GOT3 (cell line): ENCODE results near the gene SLU7.

Experiments
- DNase-seq: peaks from one replicate; lab custom pipeline; 2025; ENCODE audit warnings: mixed read lengths; lab: John Stamatoyannopoulos, UW

SLU7 gene

GRCh38 chr5:160367261-160367660 is 51.6 kb downstream of the SLU7 start:
- no peak for DNase-seq

DNA sequence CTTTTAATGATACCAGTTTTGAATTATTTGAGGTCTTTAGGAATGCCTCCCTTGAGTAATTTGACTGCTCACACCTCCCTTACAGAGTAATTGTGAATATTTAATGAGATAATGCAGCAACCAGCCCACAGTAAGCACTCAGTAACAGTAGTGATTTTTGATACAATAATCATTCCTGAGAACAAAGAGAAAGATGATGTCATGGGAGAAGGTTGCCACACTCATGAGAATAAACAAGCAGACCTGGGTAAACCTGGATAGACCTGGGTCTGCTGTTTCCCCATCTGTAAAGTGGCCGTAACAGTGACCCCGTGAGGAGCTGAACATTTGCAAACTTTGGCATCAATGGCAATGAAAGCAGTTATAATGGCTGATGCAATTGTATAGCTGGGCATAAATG is 52.7 kb downstream of the SLU7 start:
- DNase-seq = no peak

DNA sequence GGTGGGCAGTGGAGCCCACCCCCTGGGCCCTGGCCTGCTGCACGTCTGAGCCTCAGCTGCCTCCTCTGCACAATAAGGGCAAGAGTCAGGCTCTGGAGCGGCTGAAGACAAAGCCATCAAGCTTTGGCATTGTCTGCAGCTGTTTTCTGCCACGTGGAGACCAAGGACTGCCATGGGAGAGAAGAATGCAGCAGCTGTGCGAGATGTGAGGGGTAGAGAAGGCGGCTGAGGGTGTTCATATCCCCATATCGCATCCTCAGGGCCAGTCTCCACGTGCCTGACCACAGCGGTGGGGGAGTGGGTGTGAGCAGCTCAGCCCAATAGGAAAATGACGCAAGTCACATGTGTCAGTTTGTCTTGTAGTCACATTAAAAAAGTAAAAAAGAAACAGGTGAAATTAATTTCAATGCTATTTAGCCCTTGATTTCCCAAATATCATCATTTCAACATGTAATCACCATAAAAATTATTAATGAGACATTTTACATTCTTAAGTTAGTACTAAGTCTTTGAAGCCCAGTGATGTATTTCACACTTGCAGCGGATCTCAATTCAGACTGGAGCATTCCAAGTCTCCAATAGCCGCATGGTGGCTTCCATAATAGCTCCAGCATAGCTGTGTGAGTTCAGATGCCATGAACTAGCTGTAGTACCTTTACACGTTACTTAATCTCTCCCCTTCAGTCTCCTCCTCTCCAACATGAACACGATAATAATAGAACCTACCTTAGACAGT is 55.1 kb downstream of the SLU7 start:
- no peak for DNase-seq

DNA sequence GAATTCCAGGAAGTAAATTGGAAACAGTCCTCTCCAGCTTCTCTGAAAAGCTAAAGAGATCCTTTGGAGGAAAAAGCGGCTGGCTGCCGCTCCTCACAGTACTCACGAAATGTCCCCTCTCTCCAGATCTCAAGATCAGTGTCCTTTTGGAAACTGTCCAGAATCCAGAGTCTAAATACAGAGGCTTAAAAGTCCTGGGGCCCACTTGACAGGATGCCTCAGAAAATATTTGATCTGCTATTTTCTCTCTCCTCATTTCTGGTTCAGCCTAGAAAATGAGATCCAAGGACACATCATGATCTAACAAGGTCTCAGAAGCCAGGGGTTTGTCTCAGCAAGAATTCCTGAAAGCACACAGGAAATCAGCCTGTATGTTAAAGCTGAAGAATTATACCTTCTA is 55.7 kb downstream of the SLU7 start:
- no peak for DNase-seq

DNA sequence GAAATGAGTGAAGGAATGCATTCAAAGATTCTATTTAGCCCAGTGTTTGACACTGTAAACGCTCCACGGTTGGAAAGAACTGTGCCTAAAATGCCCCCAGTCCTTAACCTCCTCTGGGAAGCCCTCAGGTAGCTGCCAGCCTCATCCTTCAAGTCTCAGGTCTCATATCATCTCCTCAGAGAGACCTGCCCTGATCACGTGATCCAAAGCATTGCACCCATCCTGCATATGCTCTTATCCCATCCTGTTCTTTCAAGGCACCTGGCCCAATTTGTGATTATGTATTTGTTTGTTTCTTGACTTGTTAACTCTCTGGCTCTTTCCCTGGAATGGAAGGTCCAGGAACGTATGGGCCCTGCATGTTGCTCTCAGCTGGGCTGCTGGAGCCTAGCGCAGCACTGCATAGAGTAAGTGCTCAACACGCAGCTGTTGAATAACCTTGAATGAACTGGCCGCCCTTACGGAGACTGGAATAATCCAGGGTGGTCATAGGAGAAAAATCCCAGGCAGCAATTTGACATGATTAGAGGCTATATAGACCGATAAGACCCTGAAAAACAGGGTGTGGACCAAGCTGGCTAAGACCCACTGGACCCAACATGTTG is 57.2 kb downstream of the SLU7 start:
- no peak for DNase-seq

- no peak for DNase-seq
Measured at GRCh38 chr5:160360310-160360709, 58.6 kb downstream of the SLU7 start.

DNA sequence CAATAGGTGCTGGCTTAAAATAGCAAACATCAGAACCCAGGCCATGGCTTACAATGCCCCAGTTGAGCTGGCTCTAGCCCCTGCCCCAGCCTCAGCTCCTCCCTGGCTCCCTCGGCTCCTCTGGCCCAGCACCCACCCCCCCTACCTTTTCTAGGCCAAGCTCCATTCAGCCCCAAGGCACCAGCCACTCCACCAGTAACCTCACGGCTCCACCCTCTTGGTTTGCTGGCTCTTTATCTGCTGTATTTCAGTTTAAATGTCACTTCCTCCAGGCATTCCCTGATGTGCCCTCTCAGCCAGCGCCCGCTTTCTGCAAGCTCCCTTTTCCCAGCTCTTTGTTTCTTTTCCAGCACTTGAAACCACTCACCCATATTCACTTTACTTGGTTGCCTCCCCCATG is 59.1 kb downstream of the SLU7 start:
- DNase-seq = no peak

GRCh38 chr5:160359242-160359641 is 59.6 kb downstream of the SLU7 start:
- no peak for DNase-seq

DNA sequence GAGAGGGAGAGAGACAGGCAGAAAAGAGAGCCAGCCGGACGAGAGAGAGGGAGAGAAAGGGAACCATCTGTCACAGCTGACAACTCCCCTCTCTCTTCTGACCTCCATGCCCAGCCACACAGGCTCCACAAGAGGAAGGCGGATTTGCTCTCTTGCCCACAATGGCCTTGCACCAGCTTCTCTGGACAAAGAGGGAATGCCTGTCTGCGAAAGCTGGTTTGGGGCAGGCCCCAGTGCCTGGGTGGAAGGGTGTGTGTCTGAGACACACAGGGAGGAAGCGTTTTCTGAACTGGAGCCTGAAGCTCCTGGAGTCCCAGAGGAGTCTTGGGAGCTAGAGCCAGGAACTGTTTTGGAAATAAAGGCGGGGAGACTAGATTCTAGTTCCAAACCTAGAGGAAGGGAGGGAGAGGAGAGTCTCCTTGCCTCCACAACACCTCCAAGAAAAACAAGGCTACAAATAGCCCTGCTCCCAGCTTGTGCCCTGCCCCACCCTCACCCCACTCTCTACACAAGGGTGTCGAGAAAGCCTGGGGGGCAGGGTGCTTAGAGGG is 60.9 kb downstream of the SLU7 start:
- no peak for DNase-seq

DNA sequence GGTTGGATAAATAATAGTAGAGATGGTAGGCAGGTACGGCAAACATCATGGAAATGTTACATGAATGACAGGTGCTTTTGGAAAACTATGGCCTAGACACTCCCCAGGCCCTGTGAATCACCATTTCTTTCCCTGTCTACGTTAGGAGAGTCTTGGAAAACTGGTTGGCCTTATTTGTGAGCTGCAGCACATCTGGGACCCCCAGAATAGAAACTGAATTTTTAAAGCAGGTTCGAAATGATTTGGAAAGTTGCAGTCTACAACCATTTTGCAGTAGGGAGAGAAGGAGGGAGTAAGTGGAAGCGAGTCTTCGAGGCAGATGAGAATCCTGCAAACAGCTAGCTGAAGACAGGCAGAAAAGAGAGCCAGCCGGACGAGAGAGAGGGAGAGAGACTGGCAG is 61.5 kb downstream of the SLU7 start:
- no peak for DNase-seq

DNA sequence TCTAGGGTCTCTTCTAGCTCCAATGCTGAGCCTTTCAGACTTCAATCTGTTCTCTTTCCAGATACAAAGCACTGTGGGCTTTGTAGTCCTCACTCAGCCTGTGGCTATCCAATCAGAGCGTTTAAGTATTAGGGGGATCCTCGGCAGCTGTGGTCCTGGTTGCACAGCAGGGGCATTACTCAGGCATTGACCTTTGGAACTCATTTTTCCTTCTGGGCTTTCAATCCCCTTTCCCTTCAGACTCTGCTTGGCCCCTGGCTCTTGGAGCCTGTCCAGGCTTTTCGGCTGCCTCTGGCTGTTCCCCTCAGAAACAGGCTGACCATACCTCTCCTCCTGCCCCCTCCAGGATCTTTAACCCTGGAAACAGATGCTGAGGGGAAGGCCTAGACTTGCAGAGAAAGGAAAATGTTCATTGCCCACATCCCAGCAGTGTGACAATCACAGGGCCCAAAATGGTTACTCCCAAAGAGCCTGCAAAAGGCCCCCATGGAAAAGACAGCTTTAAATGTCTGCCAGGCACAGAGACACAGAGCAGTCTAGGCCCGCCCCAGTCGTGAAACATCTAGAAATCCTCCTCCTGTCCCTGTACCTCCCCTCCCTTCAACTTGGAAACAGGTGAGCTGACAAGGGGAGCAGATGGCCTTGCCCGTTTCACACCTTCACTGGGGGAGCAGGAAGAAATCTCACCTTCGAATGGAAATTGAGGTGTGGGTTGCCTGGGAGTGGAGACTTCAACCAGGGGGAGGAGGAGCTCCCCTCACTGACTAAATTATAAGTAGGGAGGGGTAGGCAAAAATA is 62.1 kb downstream of the SLU7 start:
- no peak for DNase-seq

- no peak for DNase-seq
Measured at GRCh38 chr5:160354666-160355065, 64.2 kb downstream of the SLU7 start.

DNA sequence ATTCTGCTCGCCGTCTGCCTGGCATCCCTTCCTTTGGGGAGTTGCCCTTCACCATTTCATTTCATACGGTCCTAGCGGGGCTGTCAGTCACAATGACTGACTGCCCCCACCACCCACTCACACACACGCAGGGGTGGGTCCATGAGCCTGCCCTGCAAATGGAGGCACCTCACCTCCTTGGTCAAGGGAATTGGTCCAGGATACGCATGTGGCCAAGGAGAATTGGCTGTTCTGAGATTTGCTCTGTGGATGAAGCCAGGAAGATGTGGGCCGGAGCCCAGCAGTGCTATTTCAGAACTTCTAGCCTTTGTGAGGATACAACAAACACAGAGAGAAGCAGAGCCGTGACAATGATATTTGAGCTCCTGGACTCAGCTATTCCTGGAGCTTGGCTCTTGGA is 65.5 kb downstream of the SLU7 start:
- no peak for DNase-seq

GRCh38 chr5:160352308-160352707 is 66.6 kb downstream of the SLU7 start:
- no peak for DNase-seq
